ENCODE results near the gene WNT3. TPM values are rescaled to one million over a fixed set of nuclear protein-coding genes. Genes with fewer than 3 reads are reported as not detected.

Gene WNT3
- total and polyA plus RNA-seq, 4 donors: 0.19 to 4.3 (median 2.7) TPM

DNA sequence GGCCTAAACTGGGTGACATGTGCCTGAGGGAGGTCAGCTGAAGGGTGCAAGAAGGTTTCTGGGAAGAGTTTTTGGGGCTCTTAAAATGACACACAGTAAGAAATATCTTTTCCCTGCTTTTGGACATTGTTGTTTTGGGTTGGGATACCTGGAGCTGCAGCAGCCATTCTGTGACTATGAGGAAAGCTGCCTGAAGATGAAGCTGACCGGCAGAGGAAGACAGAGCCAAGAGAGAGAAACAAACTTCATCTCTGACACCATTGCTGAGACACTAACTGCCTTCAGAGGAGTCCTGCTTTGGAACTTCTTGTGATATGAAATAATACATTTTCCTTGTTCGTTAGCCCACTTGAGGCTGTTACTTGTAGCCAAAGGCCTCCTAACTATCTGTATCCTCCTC lies 8.8 kb upstream of the WNT3 start:
- no peak overlapping the region for H3K27ac ChIP-seq (ENCODE audit: low read depth in 1 of 2, low read length in 2 of 2)
- 94% methylated on average over 2 of the region's 2 CpGs for WGBS
- no peaks in the 10 kb centered on the region for H3K4me1 ChIP-seq (ENCODE audit: control insufficient read depth in 4 of 4, insufficient read depth in 4 of 4, low read length in 3 of 4)
- no peak for DNase-seq (ENCODE audit: low spot score)
- no peaks in the 10 kb centered on the region for H3K9me3 ChIP-seq (ENCODE audit: control insufficient read depth in 4 of 4, low read length in 3 of 4)
- no peak for TF ChIP-seq GABPA (IDR thresholded peaks at IDR 0.05 in 1 of 2, conservative IDR thresholded peaks at IDR 0.05 in 1 of 2)
- TF ChIP-seq, protein P1, sequence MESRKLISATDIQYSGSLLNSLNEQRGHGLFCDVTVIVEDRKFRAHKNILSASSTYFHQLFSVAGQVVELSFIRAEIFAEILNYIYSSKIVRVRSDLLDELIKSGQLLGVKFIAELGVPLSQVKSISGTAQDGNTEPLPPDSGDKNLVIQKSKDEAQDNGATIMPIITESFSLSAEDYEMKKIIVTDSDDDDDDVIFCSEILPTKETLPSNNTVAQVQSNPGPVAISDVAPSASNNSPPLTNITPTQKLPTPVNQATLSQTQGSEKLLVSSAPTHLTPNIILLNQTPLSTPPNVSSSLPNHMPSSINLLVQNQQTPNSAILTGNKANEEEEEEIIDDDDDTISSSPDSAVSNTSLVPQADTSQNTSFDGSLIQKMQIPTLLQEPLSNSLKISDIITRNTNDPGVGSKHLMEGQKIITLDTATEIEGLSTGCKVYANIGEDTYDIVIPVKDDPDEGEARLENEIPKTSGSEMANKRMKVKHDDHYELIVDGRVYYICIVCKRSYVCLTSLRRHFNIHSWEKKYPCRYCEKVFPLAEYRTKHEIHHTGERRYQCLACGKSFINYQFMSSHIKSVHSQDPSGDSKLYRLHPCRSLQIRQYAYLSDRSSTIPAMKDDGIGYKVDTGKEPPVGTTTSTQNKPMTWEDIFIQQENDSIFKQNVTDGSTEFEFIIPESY (IDR thresholded peaks at IDR 0.05): no peak
- no peak for TF ChIP-seq HNF4G (IDR thresholded peaks at IDR 0.05)
- no peak for TF ChIP-seq NR2F2 (IDR thresholded peaks at IDR 0.05)
- TF ChIP-seq JUND (IDR thresholded peaks at IDR 0.05): no peak
- TF ChIP-seq RXRA (IDR thresholded peaks at IDR 0.05): no peak
- TF ChIP-seq YY1 (IDR thresholded peaks at IDR 0.05): no peak
- no peak for TF ChIP-seq FOXA2 (IDR thresholded peaks at IDR 0.05)
- no peak for TF ChIP-seq SP1 (IDR thresholded peaks at IDR 0.05)
- H3K36me3 ChIP-seq (ENCODE audit: control insufficient read depth in 4 of 4, insufficient read depth in 3 of 4, low read depth in 1 of 4, low read length in 3 of 4): no peaks in the 10 kb centered on the region
- H3K27me3 ChIP-seq (ENCODE audit: control insufficient read depth in 4 of 4, insufficient read depth in 4 of 4, low read length in 3 of 4): peaks cover 0 to 2% (median under 1%) of the 10 kb centered on the region in 4 donors
- no peak overlapping the region for H3K9ac ChIP-seq (ENCODE audit: low read depth in 1 of 2, low read length in 2 of 2)
- no peak overlapping the region for H3K4me3 ChIP-seq (ENCODE audit: low read depth in 1 of 3, low read length in 3 of 3)

DNA sequence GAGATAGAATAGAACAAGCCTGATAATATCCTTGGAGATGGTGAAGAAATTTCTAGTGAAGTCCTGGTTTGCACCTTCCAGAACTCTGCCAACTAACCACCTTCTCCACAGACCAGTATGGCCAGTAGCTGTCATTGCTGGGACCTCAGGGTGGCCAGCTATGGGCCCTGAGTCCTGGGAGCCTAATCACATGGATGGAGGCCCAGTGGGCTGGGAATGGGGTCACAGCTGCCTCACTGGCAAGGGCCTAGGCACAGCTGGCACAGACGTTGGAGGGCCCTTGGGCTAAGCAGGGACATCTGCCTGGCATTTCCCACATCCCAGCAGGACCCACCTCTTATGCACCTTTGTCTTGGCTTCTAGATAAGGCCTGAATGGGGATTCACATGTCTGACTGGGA lies 7.6 kb upstream of the WNT3 start:
- H3K36me3 ChIP-seq (ENCODE audit: control insufficient read depth in 4 of 4, insufficient read depth in 3 of 4, low read depth in 1 of 4, low read length in 3 of 4): no peaks in the 10 kb centered on the region
- DNase-seq (ENCODE audit: low spot score): no peak
- no peaks in the 10 kb centered on the region for H3K4me1 ChIP-seq (ENCODE audit: control insufficient read depth in 4 of 4, insufficient read depth in 4 of 4, low read length in 3 of 4)
- H3K27me3 ChIP-seq (ENCODE audit: control insufficient read depth in 4 of 4, insufficient read depth in 4 of 4, low read length in 3 of 4): peaks cover 0 to 10% (median 2%) of the 10 kb centered on the region in 4 donors
- no peak overlapping the region for H3K4me3 ChIP-seq (ENCODE audit: low read depth in 1 of 3, low read length in 3 of 3)
- H3K9me3 ChIP-seq (ENCODE audit: control insufficient read depth in 4 of 4, low read length in 3 of 4): no peaks in the 10 kb centered on the region
- 72% methylated on average over 1 of the region's 1 CpG for WGBS
- no peak overlapping the region for H3K9ac ChIP-seq (ENCODE audit: low read depth in 1 of 2, low read length in 2 of 2)
- no peak for TF ChIP-seq TAF1 (conservative IDR thresholded peaks at IDR 0.05)
- TF ChIP-seq YY1 (IDR thresholded peaks at IDR 0.05): no peak
- no peak for TF ChIP-seq RAD21 (IDR thresholded peaks at IDR 0.05)
- TF ChIP-seq FOXA1 (IDR thresholded peaks at IDR 0.05): no peak
- no peak for TF ChIP-seq HNF4G (IDR thresholded peaks at IDR 0.05)
- TF ChIP-seq, protein P2, sequence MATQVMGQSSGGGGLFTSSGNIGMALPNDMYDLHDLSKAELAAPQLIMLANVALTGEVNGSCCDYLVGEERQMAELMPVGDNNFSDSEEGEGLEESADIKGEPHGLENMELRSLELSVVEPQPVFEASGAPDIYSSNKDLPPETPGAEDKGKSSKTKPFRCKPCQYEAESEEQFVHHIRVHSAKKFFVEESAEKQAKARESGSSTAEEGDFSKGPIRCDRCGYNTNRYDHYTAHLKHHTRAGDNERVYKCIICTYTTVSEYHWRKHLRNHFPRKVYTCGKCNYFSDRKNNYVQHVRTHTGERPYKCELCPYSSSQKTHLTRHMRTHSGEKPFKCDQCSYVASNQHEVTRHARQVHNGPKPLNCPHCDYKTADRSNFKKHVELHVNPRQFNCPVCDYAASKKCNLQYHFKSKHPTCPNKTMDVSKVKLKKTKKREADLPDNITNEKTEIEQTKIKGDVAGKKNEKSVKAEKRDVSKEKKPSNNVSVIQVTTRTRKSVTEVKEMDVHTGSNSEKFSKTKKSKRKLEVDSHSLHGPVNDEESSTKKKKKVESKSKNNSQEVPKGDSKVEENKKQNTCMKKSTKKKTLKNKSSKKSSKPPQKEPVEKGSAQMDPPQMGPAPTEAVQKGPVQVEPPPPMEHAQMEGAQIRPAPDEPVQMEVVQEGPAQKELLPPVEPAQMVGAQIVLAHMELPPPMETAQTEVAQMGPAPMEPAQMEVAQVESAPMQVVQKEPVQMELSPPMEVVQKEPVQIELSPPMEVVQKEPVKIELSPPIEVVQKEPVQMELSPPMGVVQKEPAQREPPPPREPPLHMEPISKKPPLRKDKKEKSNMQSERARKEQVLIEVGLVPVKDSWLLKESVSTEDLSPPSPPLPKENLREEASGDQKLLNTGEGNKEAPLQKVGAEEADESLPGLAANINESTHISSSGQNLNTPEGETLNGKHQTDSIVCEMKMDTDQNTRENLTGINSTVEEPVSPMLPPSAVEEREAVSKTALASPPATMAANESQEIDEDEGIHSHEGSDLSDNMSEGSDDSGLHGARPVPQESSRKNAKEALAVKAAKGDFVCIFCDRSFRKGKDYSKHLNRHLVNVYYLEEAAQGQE (IDR thresholded peaks at IDR 0.05): no peak
- TF ChIP-seq JUND (IDR thresholded peaks at IDR 0.05): no peak
- TF ChIP-seq EGR1 (IDR thresholded peaks at IDR 0.05; ENCODE audit: low read depth in 2 of 2): no peak
- TF ChIP-seq, protein P3, sequence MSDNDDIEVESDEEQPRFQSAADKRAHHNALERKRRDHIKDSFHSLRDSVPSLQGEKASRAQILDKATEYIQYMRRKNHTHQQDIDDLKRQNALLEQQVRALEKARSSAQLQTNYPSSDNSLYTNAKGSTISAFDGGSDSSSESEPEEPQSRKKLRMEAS (IDR thresholded peaks at IDR 0.05): no peak
- TF ChIP-seq SP1 (IDR thresholded peaks at IDR 0.05): no peak
- TF ChIP-seq FOXA2 (IDR thresholded peaks at IDR 0.05): no peak
- TF ChIP-seq, protein P4, sequence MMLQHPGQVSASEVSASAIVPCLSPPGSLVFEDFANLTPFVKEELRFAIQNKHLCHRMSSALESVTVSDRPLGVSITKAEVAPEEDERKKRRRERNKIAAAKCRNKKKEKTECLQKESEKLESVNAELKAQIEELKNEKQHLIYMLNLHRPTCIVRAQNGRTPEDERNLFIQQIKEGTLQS (IDR thresholded peaks at IDR 0.05): no peak
- TF ChIP-seq NR2F2 (IDR thresholded peaks at IDR 0.05): no peak
- no peak for TF ChIP-seq GABPA (IDR thresholded peaks at IDR 0.05 in 1 of 2, conservative IDR thresholded peaks at IDR 0.05 in 1 of 2)
- TF ChIP-seq, protein P1 (IDR thresholded peaks at IDR 0.05): no peak
- TF ChIP-seq, protein P5, sequence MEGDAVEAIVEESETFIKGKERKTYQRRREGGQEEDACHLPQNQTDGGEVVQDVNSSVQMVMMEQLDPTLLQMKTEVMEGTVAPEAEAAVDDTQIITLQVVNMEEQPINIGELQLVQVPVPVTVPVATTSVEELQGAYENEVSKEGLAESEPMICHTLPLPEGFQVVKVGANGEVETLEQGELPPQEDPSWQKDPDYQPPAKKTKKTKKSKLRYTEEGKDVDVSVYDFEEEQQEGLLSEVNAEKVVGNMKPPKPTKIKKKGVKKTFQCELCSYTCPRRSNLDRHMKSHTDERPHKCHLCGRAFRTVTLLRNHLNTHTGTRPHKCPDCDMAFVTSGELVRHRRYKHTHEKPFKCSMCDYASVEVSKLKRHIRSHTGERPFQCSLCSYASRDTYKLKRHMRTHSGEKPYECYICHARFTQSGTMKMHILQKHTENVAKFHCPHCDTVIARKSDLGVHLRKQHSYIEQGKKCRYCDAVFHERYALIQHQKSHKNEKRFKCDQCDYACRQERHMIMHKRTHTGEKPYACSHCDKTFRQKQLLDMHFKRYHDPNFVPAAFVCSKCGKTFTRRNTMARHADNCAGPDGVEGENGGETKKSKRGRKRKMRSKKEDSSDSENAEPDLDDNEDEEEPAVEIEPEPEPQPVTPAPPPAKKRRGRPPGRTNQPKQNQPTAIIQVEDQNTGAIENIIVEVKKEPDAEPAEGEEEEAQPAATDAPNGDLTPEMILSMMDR (IDR thresholded peaks at IDR 0.05; ENCODE audit: low read depth, low read length, missing input control): no peak
- no peak for TF ChIP-seq RXRA (IDR thresholded peaks at IDR 0.05)
- no peak for TF ChIP-seq HNF4A (conservative IDR thresholded peaks at IDR 0.05)
- H3K27ac ChIP-seq (ENCODE audit: low read depth in 1 of 2, low read length in 2 of 2): no peak overlapping the region
